IPS-NIHi11 (cell line): ENCODE measurements around the gene CHTF18.
"Not testable (repeated sequence)": the region's sequence is repeated elsewhere in the genome, so short reads cannot be mapped to it uniquely, and the experiment has no call there.

Experiments used
- DNase-seq: peaks from one replicate; pipeline ENCODE4 v3.0.0; 2012; ENCODE audit warnings: mixed read lengths, low spot score

CHTF18 gene

GRCh38 chr16:776298-776697, 12.1 kb upstream of the CHTF18 start:
- DNase-seq = not testable (repeated sequence)

GRCh38 chr16:776824-777223, 11.6 kb upstream of the CHTF18 start:
- DNase-seq = no peak

GRCh38 chr16:777826-778225, 10.6 kb upstream of the CHTF18 start:
- DNase-seq = no peak

- DNase-seq = no peak
These were observed 10.0 kb upstream of the CHTF18 start for GRCh38 chr16:778447-778846.

- DNase-seq = no peak
These were observed 9.4 kb upstream of the CHTF18 start for GRCh38 chr16:778909-779527.

GRCh38 chr16:779561-779960, 8.9 kb upstream of the CHTF18 start:
- no peak for DNase-seq

GRCh38 chr16:780296-780695, 8.1 kb upstream of the CHTF18 start:
- no peak for DNase-seq

GRCh38 chr16:781346-782010, 6.9 kb upstream of the CHTF18 start:
- DNase-seq = no peak

- DNase-seq = no peak
These were observed 6.2 kb upstream of the CHTF18 start for GRCh38 chr16:782258-782657.

- DNase-seq = no peak
These were observed 5.5 kb upstream of the CHTF18 start for GRCh38 chr16:782766-783403.

- DNase-seq = no peak
These were observed 4.8 kb upstream of the CHTF18 start for GRCh38 chr16:783404-784161.

- no peak for DNase-seq
These were observed 4.0 kb upstream of the CHTF18 start for GRCh38 chr16:784431-784830.

- DNase-seq = peak; percentile 90
These were observed 2.6 kb upstream of the CHTF18 start for GRCh38 chr16:785563-786535.

GRCh38 chr16:787321-787966, 976 bp upstream of the CHTF18 start:
- no peak for DNase-seq

- no peak for DNase-seq
These were observed 432 bp upstream of the CHTF18 start, which contains the start of gene RPUSD1 for GRCh38 chr16:787978-788398. Gene RPUSD1, minus strand, starts transcription at chr16:788381. Its CDS starts 644 bp downstream, at chr16:787737.

GRCh38 chr16:789191-789850, 901 bp downstream of the CHTF18 start:
- no peak for DNase-seq

- DNase-seq = no peak
These were observed 1.7 kb downstream of the CHTF18 start for GRCh38 chr16:790086-790485.

- no peak for DNase-seq
These were observed 2.7 kb downstream of the CHTF18 start for GRCh38 chr16:791131-791530.

GRCh38 chr16:792221-792995, 4.0 kb downstream of the CHTF18 start:
- no peak for DNase-seq

- DNase-seq = no peak
These were observed 5.0 kb downstream of the CHTF18 start for GRCh38 chr16:793414-793813.
